IPS-15b (cell line): ENCODE measurements around the gene REG3A.

Experiments used
- H3K27me3 ChIP-seq: one replicate; pipeline ENCODE4 v1.6.1; 2013; ENCODE audit warnings: low read length; ENCODE audit not compliant: control insufficient read depth, insufficient read depth
- H3K36me3 ChIP-seq: one replicate; pipeline ENCODE4 v1.6.1; 2013; ENCODE audit warnings: low read length; ENCODE audit not compliant: control insufficient read depth, insufficient read depth
- H3K4me1 ChIP-seq: one replicate; pipeline ENCODE4 v1.6.1; 2013; ENCODE audit warnings: mild to moderate bottlenecking, low read length; ENCODE audit not compliant: control insufficient read depth, insufficient read depth
- H3K4me3 ChIP-seq: one replicate; pipeline ENCODE4 v1.5.1; 2013; ENCODE audit warnings: low read depth, low read length
- H3K9ac ChIP-seq: one replicate; pipeline ENCODE4 v1.6.1; 2013; ENCODE audit warnings: low read depth, mild to moderate bottlenecking, low read length
- H3K9me3 ChIP-seq: one replicate; pipeline ENCODE4 v1.6.1; 2013; ENCODE audit warnings: mild to moderate bottlenecking, low read length; ENCODE audit not compliant: control insufficient read depth, insufficient read depth

The REG3A gene

GRCh38 chr2:79116997-79117928 lies 42.3 kb downstream of the REG3A start:
- Histone ChIP-seq H3K4me3 (no peak overlapping the region), H3K9me3 (no peaks in the 10 kb centered on the region), H3K9ac (no peak overlapping the region), H3K27me3 (no peaks in the 10 kb centered on the region), H3K4me1 (no peaks in the 10 kb centered on the region), H3K36me3 (no peaks in the 10 kb centered on the region)

- Histone ChIP-seq H3K27me3 (no peaks in the 10 kb centered on the region), H3K4me1 (no peaks in the 10 kb centered on the region), H3K9me3 (no peaks in the 10 kb centered on the region), H3K36me3 (no peaks in the 10 kb centered on the region), H3K9ac (no peak overlapping the region), H3K4me3 (no peak overlapping the region)
These were observed 44.6 kb downstream of the REG3A start for GRCh38 chr2:79114797-79115494.

- H3K36me3 ChIP-seq: no peaks in the 10 kb centered on the region
- H3K9me3 ChIP-seq: no peaks in the 10 kb centered on the region
- no peak overlapping the region for H3K4me3 ChIP-seq
- H3K9ac ChIP-seq: no peak overlapping the region
- no peaks in the 10 kb centered on the region for H3K27me3 ChIP-seq
- no peaks in the 10 kb centered on the region for H3K4me1 ChIP-seq
These were observed 47.3 kb downstream of the REG3A start for GRCh38 chr2:79112269-79112668.
